ENCODE results near the gene ZDHHC14. TPM values are rescaled to one million over a fixed set of nuclear protein-coding genes. Genes with fewer than 3 reads are reported as not detected.
"Not testable (repeated sequence)": the region's sequence is repeated elsewhere in the genome, so short reads cannot be mapped to it uniquely, and the experiment has no call there.

The ZDHHC14 gene
- total and polyA plus RNA-seq, 8 donors = 3.4 to 25.7 (median 7.4) TPM

DNA sequence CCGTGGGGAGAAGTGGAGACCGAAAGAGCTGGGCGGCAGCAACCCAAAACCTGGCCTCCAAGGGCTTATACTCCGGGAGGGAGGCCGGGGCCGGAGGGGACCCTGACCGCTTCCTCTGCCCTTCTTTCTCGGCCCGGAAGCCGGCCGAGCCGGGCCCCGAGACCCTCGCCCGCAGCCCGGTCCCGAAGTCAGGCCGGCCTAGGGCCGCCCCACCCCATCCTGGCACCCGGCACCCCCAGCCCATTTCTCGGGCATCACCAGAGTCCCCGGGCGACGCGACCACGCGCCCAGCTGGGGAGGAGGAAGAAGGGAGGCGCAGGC lies 572 bp upstream of the ZDHHC14 start:
- WGBS, 5 donors = 0 to 1% (median 0%) methylated on average over 15 to 28 of the region's 28 CpGs
- Histone ChIP-seq H3K9me3 (no peaks in the 10 kb centered on the region), H3K4me3 (peak overlapping the region; percentile 99 to 100 (median 99)), H3K27ac (peak overlapping the region; percentile 94 to 99 (median 97)), H3K27me3 (no peaks in the 10 kb centered on the region), H3K36me3 (no peaks in the 10 kb centered on the region), H3K4me1 (peaks cover 9 to 38% (median 22%) of the 10 kb centered on the region in 4 donors)
- TF ChIP-seq POLR2A (IDR thresholded peaks at IDR 0.05) (no peak), POLR2AphosphoS5 (IDR thresholded peaks at IDR 0.05) (no peak), EP300 (IDR thresholded peaks at IDR 0.05) (no peak)
- TF ChIP-seq, protein P1, sequence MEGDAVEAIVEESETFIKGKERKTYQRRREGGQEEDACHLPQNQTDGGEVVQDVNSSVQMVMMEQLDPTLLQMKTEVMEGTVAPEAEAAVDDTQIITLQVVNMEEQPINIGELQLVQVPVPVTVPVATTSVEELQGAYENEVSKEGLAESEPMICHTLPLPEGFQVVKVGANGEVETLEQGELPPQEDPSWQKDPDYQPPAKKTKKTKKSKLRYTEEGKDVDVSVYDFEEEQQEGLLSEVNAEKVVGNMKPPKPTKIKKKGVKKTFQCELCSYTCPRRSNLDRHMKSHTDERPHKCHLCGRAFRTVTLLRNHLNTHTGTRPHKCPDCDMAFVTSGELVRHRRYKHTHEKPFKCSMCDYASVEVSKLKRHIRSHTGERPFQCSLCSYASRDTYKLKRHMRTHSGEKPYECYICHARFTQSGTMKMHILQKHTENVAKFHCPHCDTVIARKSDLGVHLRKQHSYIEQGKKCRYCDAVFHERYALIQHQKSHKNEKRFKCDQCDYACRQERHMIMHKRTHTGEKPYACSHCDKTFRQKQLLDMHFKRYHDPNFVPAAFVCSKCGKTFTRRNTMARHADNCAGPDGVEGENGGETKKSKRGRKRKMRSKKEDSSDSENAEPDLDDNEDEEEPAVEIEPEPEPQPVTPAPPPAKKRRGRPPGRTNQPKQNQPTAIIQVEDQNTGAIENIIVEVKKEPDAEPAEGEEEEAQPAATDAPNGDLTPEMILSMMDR (IDR thresholded peaks at IDR 0.05) = no peak
- DNase-seq = no peak
- intact Hi-C loops (cut with DNase I; ENCODE audit: low total_unique reads) = no loop called here

DNA sequence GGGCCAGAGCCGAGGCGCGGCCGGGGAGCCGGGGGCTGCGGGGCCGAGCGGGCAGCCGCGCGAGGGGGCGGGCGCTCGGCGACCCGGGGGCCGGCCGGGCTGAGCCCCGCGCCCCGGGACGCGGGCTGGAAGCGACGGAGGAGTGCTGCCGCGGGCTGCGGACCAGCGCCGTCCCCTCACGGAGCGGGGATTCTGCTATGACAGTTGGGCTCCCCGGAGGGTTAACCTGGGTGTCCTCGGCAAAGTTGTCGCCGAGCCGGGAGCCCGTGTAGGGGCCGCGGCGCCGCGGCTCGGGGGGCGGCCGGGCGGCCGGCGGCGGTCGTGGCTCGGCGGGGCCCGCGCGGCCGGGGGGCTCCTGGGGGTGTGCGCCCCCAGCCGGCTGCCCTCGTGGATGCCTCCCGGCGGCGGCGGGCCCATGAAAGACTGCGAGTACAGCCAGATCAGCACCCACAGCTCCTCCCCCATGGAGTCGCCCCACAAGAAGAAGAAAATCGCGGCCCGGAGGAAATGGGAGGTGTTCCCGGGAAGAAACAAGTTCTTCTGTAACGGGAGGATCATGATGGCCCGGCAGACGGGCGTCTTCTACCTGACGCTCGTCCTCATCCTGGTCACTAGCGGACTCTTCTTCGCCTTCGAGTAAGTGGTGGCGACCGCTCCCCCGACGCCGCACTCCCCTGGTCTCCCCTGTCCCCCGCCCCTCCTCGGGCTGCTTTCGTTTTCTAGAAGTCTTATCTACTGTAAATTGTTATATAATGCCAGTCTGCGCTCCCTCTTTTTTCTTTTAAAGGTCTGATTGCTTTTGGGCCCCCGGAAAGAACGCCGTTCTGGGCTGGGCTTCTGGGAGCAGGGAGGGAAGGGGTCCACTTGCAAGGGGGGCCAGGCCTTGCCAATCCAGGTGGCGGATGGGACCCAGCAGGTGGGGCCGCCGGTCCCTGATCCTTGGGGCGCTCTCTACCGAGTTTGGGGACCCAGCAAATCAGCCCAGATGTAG lies 936 bp downstream of the ZDHHC14 start:
- Histone ChIP-seq H3K36me3 (no peaks in the 10 kb centered on the region), H3K27ac (peak overlapping the region; percentile 94 to 99 (median 97)), H3K4me3 (peak overlapping the region; percentile 99 to 100 (median 99)), H3K27me3 (no peaks in the 10 kb centered on the region), H3K4me1 (peaks cover 14 to 40% (median 22%) of the 10 kb centered on the region in 4 donors), H3K9me3 (no peaks in the 10 kb centered on the region)
- intact Hi-C loops (cut with DNase I; ENCODE audit: low total_unique reads) = no loop called here
- TF ChIP-seq EP300 (IDR thresholded peaks at IDR 0.05) = no peak
- TF ChIP-seq, protein P1 (IDR thresholded peaks at IDR 0.05) = no peak
- no peak for TF ChIP-seq POLR2AphosphoS5 (IDR thresholded peaks at IDR 0.05)
- no peak for TF ChIP-seq POLR2A (IDR thresholded peaks at IDR 0.05)
- peak; percentile 61 to 81 for DNase-seq
- WGBS, 5 donors = 0 to 1% (median 1%) methylated on average over 62 to 94 of the region's 96 CpGs

DNA sequence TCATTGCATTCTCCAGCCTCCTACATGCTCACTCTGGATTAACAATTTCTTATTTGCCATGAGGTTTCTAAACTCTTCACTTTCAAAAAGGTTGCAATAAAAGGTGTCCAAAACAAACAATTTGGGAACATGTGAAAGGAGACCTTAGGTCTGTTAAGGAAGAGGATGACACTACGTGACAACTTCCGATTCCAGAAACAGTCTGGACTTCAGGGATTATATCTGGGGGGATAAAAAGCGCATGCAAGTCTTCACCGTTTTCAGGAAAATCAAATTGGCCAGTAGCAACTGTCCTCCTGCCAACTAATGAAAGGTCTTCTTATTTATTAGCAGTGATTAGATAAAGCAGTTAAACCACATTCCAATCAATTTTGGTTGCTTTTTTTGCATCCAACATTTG lies 1.8 kb downstream of the ZDHHC14 start:
- H3K27ac ChIP-seq = no peak overlapping the region
- intact Hi-C loops (cut with DNase I; ENCODE audit: low total_unique reads) = no loop called here

DNA sequence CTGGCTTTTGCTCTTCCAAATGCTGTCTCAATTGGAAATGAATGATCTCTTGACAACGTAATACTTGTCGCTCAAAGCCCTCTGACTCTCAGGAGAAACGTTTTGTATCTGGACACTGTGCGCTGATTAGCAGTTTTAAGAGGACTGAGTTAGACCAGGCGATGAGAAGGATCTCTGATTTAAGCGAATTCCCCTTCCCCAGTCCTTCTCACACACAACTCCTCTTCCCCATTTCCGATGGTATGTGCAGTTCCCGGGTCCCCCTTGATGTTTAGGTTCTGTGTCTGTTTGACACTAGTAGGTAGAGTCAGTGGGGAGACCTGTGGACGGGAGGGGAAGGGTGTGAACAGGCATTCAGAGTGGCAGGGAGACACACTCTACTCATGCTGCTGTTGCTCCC lies 2.5 kb downstream of the ZDHHC14 start:
- intact Hi-C loops (cut with DNase I; ENCODE audit: low total_unique reads) = no loop called here
- no peak overlapping the region for H3K27ac ChIP-seq
- WGBS, 5 donors = 70 to 80% (median 75%) methylated on average over 9 of the region's 9 CpGs

More for the DNA sequence above, 1.8 kb downstream of the ZDHHC14 start:
- DNase-seq = no peak
- WGBS, 5 donors = 24 to 58% (median 47%) methylated on average over 4 of the region's 4 CpGs
- H3K4me1 ChIP-seq = peaks cover 14 to 40% (median 22%) of the 10 kb centered on the region in 4 donors
- H3K9me3 ChIP-seq = no peaks in the 10 kb centered on the region
- no peaks in the 10 kb centered on the region for H3K27me3 ChIP-seq
- TF ChIP-seq EP300 (IDR thresholded peaks at IDR 0.05) (no peak), POLR2AphosphoS5 (IDR thresholded peaks at IDR 0.05) (no peak), POLR2A (IDR thresholded peaks at IDR 0.05) (no peak)
- TF ChIP-seq, protein P1 (IDR thresholded peaks at IDR 0.05) = no peak
- H3K36me3 ChIP-seq = no peaks in the 10 kb centered on the region
- peak overlapping the region; percentile 99 to 100 (median 99) for H3K4me3 ChIP-seq

DNA sequence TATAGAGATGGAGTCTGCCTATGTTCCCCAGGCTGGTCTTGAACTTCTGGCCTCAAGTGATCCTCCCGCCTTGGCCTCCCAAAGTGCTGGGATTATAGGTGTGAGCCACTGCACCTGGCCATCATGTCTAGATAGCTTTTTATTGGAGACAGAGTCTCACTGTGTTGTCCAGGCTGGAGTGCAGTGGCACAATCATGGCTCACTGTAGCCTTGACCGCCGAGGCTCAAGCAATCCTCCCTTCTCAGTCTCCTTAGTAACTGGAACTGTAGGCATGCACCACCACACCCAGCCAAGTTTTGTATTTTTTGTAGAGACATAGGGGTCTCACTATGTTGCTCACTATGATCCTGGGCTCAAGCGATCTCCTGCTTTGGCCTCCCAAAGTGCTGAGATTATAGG lies 4.0 kb downstream of the ZDHHC14 start:
- 93 to 96% (median 95%) methylated on average over 4 of the region's 4 CpGs for WGBS, 5 donors
- intact Hi-C loops (cut with DNase I; ENCODE audit: low total_unique reads); H3K36me3 ChIP-seq: not testable (repeated sequence)

More for the DNA sequence above, 2.5 kb downstream of the ZDHHC14 start:
- Histone ChIP-seq H3K4me1 (peaks cover 14 to 40% (median 22%) of the 10 kb centered on the region in 4 donors), H3K27me3 (no peaks in the 10 kb centered on the region), H3K9me3 (no peaks in the 10 kb centered on the region), H3K4me3 (peak overlapping the region in 1 of 4 donors; percentile 4), H3K36me3 (no peaks in the 10 kb centered on the region)
- TF ChIP-seq, protein P1 (IDR thresholded peaks at IDR 0.05) = no peak
- no peak for TF ChIP-seq EP300 (IDR thresholded peaks at IDR 0.05)
- no peak for TF ChIP-seq POLR2AphosphoS5 (IDR thresholded peaks at IDR 0.05)
- no peak for TF ChIP-seq POLR2A (IDR thresholded peaks at IDR 0.05)
- DNase-seq = no peak

More for the DNA sequence above, 4.0 kb downstream of the ZDHHC14 start:
- peaks cover 11 to 32% (median 17%) of the 10 kb centered on the region in 4 donors for H3K4me1 ChIP-seq
- DNase-seq, H3K27me3 ChIP-seq, H3K27ac ChIP-seq, H3K4me3 ChIP-seq, H3K9me3 ChIP-seq: not testable (repeated sequence)
